KMS-11 (cell line): ENCODE data around the gene EBLN2.

ENCODE experiments used
- H2AFZ ChIP-seq: fragments of 200-600 bp; sonication (generic); 2 replicates; pipeline ENCODE4 v1.6.1; 2016; ENCODE audit warnings: antibody characterized with exemption, mixed run types, low read depth
- H3K27ac ChIP-seq: fragments of 200-600 bp; sonication (generic); 2 replicates; pipeline ENCODE4 v1.6.1; 2016; ENCODE audit warnings: mild to moderate bottlenecking, mixed run types
- H3K27me3 ChIP-seq: fragments of 200-600 bp; sonication (generic); 2 replicates; pipeline ENCODE4 v1.6.1; 2017; ENCODE audit warnings: mild to moderate bottlenecking, low read depth, mixed run types, moderate library complexity; ENCODE audit not compliant: insufficient read depth
- H3K36me3 ChIP-seq: fragments of 200-600 bp; sonication (generic); 2 replicates; pipeline ENCODE4 v1.6.1; 2017; ENCODE audit warnings: mild to moderate bottlenecking, mixed run types; ENCODE audit not compliant: insufficient read depth
- H3K4me1 ChIP-seq: fragments of 200-600 bp; sonication (generic); 2 replicates; pipeline ENCODE4 v1.6.1; 2016; ENCODE audit warnings: mild to moderate bottlenecking, low read depth, mixed run types; ENCODE audit not compliant: poor library complexity, severe bottlenecking
- H3K4me2 ChIP-seq: fragments of 200-600 bp; sonication (generic); 2 replicates; pipeline ENCODE4 v1.7.0; 2016; ENCODE audit warnings: mild to moderate bottlenecking, mixed run types
- H3K4me3 ChIP-seq: fragments of 200-600 bp; sonication (generic); IDR thresholded peaks from 2 replicates; pipeline ENCODE4 v1.6.1; 2017; ENCODE audit warnings: low read depth, low read length, mixed read lengths; ENCODE audit not compliant: insufficient read depth
- H3K79me2 ChIP-seq: fragments of 200-600 bp; sonication (generic); 2 replicates; pipeline ENCODE4 v1.6.1; 2016; ENCODE audit warnings: low read depth, mixed run types; ENCODE audit not compliant: insufficient read depth
- H3K9ac ChIP-seq: fragments of 200-600 bp; sonication (generic); 2 replicates; pipeline ENCODE4 v1.6.1; 2016; ENCODE audit warnings: mild to moderate bottlenecking, mixed run types
- H4K20me1 ChIP-seq: fragments of 200-600 bp; sonication (generic); 2 replicates; pipeline ENCODE4 v1.6.1; 2016; ENCODE audit warnings: mild to moderate bottlenecking, mixed run types; ENCODE audit not compliant: insufficient read depth
- CTCF ChIP-seq: fragments of 200-600 bp; sonication (generic); conservative IDR thresholded peaks from 2 replicates; pipeline ENCODE4 v1.6.1; 2017; ENCODE audit warnings: low read depth, mild to moderate bottlenecking, antibody characterized with exemption, low read length, moderate library complexity, mixed read lengths

The EBLN2 gene

GRCh38 chr3:73098026-73098425 is 36.6 kb downstream of the EBLN2 start:
- no peaks in the 10 kb centered on the region for H4K20me1 ChIP-seq
- H2AFZ ChIP-seq: no peak overlapping the region
- TF ChIP-seq CTCF: no peak
- no peak overlapping the region for H3K4me2 ChIP-seq
- H3K36me3 ChIP-seq: no peaks in the 10 kb centered on the region
- H3K4me1 ChIP-seq: no peaks in the 10 kb centered on the region
- no peaks in the 10 kb centered on the region for H3K79me2 ChIP-seq
- H3K27ac ChIP-seq: no peak overlapping the region
- H3K27me3 ChIP-seq: no peaks in the 10 kb centered on the region
- no peak overlapping the region for H3K9ac ChIP-seq
- no peak overlapping the region for H3K4me3 ChIP-seq

- no peak for TF ChIP-seq CTCF
- no peak overlapping the region for H2AFZ ChIP-seq
- no peak overlapping the region for H3K9ac ChIP-seq
- H3K4me1 ChIP-seq: no peaks in the 10 kb centered on the region
- H3K36me3 ChIP-seq: no peaks in the 10 kb centered on the region
- H3K79me2 ChIP-seq: no peaks in the 10 kb centered on the region
- H3K27ac ChIP-seq: no peak overlapping the region
- H3K4me3 ChIP-seq: no peak overlapping the region
- H3K4me2 ChIP-seq: no peak overlapping the region
- H3K27me3 ChIP-seq: no peaks in the 10 kb centered on the region
- H4K20me1 ChIP-seq: no peaks in the 10 kb centered on the region
Observed at GRCh38 chr3:73098873-73099272, 37.4 kb downstream of the EBLN2 start.

GRCh38 chr3:73100741-73101559 is 39.5 kb downstream of the EBLN2 start:
- Histone ChIP-seq H3K4me3 (no peak overlapping the region), H3K4me2 (no peak overlapping the region), H3K9ac (no peak overlapping the region), H2AFZ (no peak overlapping the region), H3K79me2 (no peaks in the 10 kb centered on the region), H3K27ac (no peak overlapping the region), H3K4me1 (no peaks in the 10 kb centered on the region), H3K27me3 (no peaks in the 10 kb centered on the region), H3K36me3 (no peaks in the 10 kb centered on the region), H4K20me1 (no peaks in the 10 kb centered on the region)
- peak; percentile 83 for TF ChIP-seq CTCF

- no peak overlapping the region for H3K9ac ChIP-seq
- no peaks in the 10 kb centered on the region for H3K36me3 ChIP-seq
- H3K27me3 ChIP-seq: no peaks in the 10 kb centered on the region
- no peaks in the 10 kb centered on the region for H3K79me2 ChIP-seq
- no peak overlapping the region for H3K4me2 ChIP-seq
- no peaks in the 10 kb centered on the region for H3K4me1 ChIP-seq
- no peak for TF ChIP-seq CTCF
- H3K27ac ChIP-seq: no peak overlapping the region
- no peak overlapping the region for H3K4me3 ChIP-seq
- H4K20me1 ChIP-seq: no peaks in the 10 kb centered on the region
- no peak overlapping the region for H2AFZ ChIP-seq
Observed at GRCh38 chr3:73101881-73102280, 40.4 kb downstream of the EBLN2 start.
